Retinal pigment epithelial cell (primary cell): Measurements from ENCODE around the gene FAM186B.

Experiments
- DNase-seq: peaks from one replicate; pipeline ENCODE4 v3.0.0-alpha.2; 2010; ENCODE audit warnings: low read depth
- H3K4me3 ChIP-seq: 2 replicates; pipeline ENCODE4 v1.5.1; 2011; ENCODE audit warnings: mild to moderate bottlenecking, low read length, control low read depth, moderate library complexity
- TF ChIP-seq, protein P1 (sequence below): conservative IDR thresholded peaks from 2 replicates; pipeline ENCODE4 v1.5.1; 2011; ENCODE audit warnings: low read depth, low read length, control low read depth, inconsistent platforms

Gene FAM186B

DNA sequence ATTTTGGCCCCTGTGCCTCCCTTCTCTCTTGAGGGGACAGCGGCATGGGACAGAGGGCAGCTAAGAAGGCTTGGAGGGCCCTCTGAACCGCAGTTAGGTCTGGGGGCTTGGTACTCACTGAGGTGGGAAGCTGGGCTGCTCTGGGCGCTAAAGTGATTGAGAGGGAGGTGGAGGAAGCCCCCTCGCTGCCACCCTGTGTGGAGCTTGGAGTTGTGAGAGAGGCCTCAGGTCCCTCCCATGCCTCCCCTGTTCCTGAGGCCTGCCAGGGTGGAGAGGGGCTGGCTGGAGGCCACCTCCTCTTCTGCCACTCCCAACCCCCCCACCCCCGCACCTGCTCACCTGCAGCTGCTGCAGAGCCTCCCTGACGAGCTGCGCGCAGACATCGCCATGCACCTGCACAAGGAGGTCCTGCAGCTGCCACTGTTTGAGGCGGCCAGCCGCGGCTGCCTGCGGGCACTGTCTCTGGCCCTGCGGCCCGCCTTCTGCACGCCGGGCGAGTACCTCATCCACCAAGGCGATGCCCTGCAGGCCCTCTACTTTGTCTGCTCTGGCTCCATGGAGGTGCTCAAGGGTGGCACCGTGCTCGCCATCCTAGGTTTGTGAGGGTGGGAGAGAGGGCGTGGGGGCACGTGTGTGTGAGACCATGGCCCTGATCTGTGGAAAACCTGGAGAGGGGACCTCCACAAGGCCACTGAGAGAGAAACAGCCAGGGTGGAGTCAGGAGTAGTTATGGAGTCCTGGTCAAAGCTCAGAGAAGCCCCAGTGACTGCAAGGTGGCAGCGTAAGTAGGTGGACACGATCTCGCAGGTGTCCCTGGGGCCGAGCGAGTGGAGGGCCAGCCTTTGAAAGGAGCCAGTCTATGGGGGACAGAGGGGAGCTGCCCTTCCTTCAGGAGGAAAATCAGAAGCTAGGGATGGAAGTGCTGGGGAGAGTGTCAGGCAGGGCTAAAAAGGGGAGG lies 55.4 kb downstream of the FAM186B start:
- H3K4me3 ChIP-seq: no peak overlapping the region
- DNase-seq: no peak
- TF ChIP-seq, protein P1, sequence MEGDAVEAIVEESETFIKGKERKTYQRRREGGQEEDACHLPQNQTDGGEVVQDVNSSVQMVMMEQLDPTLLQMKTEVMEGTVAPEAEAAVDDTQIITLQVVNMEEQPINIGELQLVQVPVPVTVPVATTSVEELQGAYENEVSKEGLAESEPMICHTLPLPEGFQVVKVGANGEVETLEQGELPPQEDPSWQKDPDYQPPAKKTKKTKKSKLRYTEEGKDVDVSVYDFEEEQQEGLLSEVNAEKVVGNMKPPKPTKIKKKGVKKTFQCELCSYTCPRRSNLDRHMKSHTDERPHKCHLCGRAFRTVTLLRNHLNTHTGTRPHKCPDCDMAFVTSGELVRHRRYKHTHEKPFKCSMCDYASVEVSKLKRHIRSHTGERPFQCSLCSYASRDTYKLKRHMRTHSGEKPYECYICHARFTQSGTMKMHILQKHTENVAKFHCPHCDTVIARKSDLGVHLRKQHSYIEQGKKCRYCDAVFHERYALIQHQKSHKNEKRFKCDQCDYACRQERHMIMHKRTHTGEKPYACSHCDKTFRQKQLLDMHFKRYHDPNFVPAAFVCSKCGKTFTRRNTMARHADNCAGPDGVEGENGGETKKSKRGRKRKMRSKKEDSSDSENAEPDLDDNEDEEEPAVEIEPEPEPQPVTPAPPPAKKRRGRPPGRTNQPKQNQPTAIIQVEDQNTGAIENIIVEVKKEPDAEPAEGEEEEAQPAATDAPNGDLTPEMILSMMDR: no peak

DNA sequence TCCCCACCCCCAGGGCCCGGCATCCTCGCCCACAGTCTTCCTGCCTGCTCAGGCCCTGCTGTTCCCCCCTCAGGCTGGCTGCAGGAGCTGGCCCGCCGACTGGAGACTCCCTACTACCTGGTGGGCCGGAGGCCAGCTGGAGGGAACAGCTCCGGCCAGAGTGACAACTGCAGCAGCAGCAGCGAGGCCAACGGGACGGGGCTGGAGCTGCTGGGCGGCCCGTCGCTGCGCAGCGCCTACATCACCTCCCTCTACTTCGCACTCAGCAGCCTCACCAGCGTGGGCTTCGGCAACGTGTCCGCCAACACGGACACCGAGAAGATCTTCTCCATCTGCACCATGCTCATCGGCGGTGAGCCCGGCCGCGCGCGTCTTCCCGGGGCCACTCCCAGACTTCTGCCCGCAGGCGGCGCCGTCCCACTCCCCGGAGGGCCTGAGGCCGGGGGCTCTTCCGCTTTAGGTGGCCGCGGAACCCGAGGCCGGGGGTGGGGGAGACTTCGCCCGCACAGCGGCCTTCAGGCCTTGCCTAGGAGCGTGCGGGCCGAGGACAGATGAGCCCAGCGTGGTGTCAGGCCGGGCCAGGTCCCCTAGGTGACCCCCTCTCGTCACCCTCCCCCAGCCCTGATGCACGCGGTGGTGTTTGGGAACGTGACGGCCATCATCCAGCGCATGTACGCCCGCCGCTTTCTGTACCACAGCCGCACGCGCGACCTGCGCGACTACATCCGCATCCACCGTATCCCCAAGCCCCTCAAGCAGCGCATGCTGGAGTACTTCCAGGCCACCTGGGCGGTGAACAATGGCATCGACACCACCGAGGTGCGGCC lies 56.4 kb downstream of the FAM186B start:
- TF ChIP-seq, protein P1: peak; percentile 54
- H3K4me3 ChIP-seq: peak overlapping the region; percentile 26
- DNase-seq: no peak

DNA sequence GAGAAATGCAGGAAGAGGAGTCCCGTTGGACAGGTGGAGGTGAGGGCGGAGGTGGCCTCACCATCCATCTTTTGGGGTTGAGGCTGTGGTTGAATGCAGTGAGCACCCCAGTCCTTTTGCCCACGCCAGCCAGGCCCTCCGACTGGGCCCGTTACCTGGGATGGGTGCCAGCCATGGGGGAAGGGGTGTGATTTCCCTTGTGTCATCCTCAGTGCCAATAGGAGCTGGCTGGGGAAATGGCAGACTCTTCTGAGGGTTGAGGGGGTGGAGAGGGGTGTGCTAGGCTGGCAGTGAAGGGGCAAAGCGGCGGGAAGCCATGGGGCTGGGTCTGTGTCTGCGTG lies 57.0 kb downstream of the FAM186B start:
- no peak overlapping the region for H3K4me3 ChIP-seq
- TF ChIP-seq, protein P1: no peak
- no peak for DNase-seq

DNA sequence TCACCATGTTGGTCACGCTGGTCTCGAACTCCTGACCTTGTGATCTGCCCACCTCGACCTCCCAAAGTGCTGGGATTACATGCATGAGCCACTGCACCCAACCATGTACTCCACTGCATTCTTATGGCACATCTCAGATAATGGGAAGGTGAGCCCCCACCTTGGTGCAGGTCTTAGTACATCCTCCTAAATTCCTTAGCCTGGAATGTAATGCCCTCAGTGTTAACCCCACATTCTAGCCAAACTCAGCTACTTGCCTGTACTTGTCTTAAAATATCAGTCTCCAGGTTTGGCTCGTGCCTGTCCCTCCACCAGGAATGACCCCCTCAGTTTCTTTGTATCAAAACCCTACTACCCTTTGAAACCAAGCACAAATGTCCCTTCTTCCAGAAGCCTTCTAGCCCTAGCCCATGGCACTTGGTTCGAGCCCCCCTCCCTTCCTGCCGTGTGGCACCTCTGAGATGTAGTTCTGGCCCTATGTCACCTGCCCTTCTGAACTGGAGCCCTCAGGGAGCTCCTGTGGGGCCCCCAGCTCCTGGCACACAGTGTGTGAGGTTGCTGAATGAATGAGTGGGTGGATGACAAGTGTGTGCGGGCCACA lies 58.2 kb downstream of the FAM186B start:
- no peak for DNase-seq
- H3K4me3 ChIP-seq: no peak overlapping the region
- TF ChIP-seq, protein P1: no peak

DNA sequence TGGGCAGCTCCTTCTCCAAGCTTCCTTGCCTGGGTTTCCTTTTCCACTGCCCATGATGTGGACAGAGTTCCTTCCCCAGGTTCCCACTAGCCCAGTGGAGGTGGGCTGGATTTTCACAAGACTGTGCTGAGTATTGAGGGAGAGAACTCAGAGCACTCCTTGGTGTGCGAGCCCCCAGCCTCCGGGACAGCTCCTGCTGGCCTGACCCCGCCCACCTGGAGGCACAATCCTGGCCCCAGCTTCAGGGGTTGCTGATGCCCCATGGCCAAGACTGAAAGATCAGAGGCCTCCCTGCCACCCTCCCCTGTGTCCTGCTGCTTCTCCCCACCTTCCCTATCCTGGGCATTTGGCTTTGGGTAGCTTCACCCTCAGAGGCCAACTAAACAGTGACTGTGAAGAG lies 59.0 kb downstream of the FAM186B start:
- no peak overlapping the region for H3K4me3 ChIP-seq
- DNase-seq: no peak
- TF ChIP-seq, protein P1: no peak

DNA sequence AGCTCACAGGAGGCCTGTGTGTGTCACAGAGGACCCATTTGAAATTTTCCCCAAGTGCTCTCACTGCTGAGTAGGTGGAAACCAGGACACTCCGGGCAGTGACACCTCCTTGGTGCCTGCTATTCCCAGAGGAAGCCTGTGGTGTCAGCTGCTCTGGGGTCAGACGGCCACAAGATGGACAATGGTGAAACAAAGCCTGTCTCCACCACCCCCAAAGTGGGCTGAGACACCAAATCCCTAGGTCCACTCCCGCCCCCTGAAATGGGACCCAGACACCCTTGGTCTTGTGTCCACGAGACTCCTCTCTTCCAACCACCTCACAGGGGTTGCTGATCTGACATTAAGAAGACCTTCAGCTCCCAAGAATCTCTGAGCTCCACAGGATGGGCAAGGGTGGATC lies 59.6 kb downstream of the FAM186B start:
- TF ChIP-seq, protein P1: no peak
- DNase-seq: no peak
- no peak overlapping the region for H3K4me3 ChIP-seq
